RKO (cell line): ENCODE data around the gene DNAH7.

Source experiments
- DNase-seq: peaks from one replicate; pipeline ENCODE4 v3.0.0-alpha.2; 2016; ENCODE audit warnings: low spot score

DNAH7 gene

DNA sequence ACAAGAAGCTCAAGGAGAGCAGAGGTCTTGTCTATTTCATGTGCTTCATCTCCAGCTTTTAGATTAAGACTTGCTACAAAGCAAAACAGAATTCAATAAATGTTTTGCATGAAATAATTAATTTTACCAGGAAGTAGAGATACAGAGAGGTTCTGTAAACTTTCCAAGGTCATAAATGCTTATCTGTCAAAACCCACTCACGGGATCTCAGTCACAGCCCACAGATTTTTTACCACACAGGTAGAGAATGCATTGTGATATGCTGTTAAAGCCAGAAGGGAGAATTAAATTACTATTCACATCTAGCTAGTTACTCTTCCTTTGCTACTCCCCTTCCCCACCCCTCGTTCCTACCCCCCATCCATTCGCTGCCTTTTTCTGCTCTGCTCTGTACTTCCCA, 205.5 kb downstream of the DNAH7 start:
- no peak for DNase-seq

DNA sequence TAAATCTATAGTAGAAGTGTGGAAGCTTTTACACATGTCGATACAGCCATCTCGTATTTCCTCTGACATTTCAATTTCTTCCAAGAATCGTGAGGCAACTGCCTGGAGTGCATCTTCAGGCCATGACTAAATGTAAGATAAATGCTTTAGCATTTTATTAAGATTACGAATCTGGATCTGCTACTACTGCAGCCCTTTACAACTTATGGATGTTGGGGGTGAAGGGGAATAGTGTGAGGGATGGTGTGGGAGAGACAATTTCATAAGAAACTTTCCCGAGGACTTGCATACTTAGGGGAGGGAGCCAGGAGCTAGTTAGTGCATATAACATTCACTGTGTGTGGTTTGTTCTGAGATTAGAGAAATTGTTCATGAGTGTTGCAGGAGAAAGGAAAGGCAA, 206.8 kb downstream of the DNAH7 start:
- no peak for DNase-seq

DNA sequence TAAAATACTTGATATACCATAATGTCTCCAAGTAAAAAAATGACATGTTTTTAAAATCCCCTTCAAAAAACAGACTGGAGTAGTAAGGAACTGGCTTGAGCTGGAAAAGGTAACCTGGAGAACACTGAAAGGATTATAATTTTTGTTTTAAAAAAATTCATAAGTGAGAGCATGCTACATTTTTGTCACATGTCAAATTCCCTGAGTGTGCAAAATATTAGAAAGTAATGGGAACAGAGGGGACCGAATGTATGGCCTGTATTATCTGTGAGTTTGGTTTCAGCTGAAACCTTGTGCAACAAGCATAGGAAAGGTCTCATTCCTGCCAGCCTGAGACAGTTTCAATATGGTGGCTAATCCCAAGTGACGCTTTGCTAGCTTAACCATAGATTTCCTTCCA, 209.1 kb downstream of the DNAH7 start:
- no peak for DNase-seq

GRCh38 chr2:195857132-195857531, 211.5 kb downstream of the DNAH7 start:
- no peak for DNase-seq

- no peak for DNase-seq
Observed at GRCh38 chr2:195850764-195851163, 217.9 kb downstream of the DNAH7 start.

GRCh38 chr2:195848119-195848899, 220.3 kb downstream of the DNAH7 start:
- DNase-seq, result peak; percentile 26

DNA sequence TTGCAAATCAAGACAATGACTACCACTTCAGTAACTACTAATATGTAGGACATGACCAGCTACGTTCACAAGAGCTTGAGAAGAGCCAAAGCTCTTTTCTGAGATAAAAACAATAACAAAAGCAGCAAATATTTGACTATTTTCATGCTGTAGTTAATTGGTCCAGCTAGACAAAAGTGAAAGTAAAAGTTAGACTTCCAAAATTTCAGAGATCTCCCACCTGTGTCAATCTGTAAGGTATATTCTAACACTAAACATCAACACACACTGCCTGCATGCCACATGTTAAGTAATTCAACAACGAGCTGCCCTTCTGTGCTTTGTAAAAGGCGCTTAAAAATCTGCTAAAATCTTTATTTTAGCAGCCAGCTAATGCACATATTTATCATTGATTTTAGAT, 225.7 kb downstream of the DNAH7 start:
- DNase-seq, result no peak

- no peak for DNase-seq
Observed at GRCh38 chr2:195838002-195838401, 230.6 kb downstream of the DNAH7 start.

GRCh38 chr2:195836002-195836401, 232.6 kb downstream of the DNAH7 start:
- no peak for DNase-seq

DNA sequence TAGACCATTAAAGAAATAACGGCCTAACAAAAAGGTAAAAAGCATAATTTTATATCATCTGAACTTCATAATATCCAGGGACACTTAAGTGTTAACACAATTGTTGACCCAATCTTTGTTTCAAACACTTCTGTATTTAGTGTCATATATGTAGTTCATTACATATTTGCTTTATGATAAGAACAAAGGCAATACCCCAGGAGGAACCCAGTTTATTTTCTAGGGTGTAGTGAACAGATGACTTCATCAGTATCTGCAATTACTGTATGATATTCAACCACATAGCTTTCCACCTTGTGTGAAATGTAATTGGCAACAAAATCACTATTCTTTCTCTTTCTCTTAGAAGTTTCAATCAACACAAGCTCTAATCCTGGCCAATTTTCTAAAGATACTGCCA, 233.8 kb downstream of the DNAH7 start:
- DNase-seq, result no peak

DNA sequence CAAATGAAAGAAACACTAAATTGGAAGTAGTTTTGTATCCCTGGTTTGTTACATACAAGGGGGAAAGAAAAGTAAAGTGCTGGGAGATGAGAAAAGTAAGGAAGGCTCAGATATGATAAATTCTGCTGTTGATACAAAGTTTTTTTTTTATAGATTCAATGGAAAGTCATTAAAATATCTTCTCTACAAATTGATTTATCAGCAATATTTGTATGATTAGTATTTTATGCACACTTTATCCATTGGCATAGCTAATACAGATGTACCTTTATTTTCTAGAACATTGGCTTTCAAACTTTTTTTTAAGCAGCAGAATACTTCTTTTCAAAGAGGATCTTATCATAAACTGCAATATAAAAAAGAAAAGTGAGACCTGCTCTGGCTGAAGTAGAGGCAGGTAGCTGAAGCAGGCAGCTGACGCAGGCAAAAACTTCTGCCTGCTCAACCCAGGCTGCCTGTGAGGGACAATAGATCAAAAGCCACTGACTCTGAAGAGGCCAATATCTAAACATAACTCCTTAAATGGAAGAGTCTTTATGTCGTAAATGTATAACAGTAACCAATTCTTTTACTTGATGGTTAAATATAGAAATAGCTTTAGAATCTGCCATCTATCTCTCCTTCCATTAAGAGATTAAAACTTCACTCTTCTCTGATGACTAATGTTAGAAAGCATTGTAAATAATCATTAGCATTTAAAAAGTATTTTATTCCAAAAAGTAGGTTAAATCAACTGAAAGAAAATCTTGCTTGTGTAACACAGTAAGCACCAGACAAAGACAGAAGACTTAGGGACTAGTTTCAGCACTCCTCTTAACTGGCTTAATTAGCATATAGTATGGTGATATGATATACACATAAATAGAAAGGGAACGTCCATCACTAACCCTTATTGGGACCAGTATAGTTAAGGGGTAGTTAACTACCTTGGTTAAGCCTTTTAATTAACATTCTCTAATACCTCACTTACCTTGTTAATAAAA, 237.4 kb downstream of the DNAH7 start:
- DNase-seq, result no peak

GRCh38 chr2:195824478-195824877, 244.2 kb downstream of the DNAH7 start:
- no peak for DNase-seq

DNA sequence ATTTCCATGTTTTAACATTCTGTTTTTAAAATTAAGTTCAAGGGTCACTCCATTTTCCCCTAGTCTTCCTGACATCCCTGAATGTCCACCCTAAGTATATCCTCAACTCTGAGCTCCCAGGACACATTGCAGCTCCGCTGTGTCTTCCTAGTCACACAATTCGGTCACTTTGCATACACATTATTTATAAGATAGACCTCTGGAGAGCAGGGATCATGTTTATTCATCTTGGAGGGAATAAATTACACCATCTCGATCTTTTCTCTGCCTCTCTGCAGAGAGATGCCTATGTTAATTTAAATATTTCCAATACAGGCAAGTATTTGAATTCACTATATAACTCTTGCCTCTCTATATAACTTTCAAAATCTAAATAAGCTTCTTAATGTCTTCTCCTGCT, 245.4 kb downstream of the DNAH7 start:
- DNase-seq, result no peak

- DNase-seq, result no peak
Observed at GRCh38 chr2:195821566-195821932, 247.1 kb downstream of the DNAH7 start.

- DNase-seq, result no peak
Observed at GRCh38 chr2:195820867-195821565, 247.6 kb downstream of the DNAH7 start.

DNA sequence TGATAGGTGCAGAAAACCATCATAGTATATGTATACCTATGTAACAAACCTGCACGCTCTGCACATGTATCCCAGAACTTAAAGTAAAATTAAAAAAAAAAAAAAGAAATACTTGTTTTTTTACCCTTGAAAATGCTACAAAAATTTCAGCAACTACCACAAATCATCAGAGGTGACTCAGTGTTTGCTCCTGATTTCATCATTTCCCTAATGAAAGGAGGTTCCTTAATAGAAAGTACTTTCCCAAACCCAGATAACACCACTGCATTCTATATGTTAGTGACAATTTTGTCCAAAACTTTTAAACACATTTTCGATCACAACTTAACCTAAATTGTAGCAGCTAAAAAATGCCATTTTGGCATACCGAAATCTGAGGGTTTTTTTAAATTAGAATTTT, 248.3 kb downstream of the DNAH7 start:
- DNase-seq, result peak; percentile 24

DNA sequence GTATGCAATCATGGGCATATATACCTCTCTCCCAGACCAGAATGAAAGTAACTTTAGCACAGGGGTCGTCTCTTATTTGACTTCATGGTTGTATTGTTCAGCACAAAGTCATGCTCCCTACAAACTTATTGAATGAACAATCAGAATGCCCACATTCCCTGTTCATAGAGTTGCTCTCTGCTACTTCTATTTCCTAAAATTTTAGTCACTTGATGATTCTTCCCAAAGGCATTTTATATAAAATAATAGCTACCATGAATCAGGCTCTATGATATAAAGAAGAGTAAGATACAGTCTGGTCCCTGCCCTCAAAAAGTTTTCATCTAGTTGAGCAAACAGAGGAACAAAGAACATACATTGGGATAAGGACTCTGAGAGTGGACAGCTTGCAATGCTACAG, 249.4 kb downstream of the DNAH7 start:
- DNase-seq, result no peak

- no peak for DNase-seq
Observed at GRCh38 chr2:195818526-195818925, 250.1 kb downstream of the DNAH7 start.

DNA sequence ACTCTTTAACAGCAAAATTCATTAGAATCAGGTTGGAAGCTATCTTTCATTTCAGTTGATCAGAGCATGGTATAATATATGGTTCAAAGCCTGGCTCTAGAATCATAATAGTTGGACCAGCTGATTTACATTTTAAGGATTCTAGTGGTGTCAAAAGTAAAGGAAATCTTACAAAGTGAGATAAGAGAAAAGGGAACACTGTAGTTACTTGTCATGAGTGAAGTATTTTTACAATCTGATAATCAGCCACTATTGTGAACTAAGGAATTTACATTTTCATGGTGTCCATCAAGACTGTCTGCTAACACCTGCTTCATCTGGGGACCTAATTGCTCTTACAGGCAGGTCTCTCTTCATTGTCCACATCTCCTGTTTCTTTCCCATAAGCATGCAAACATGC, 250.5 kb downstream of the DNAH7 start:
- no peak for DNase-seq

DNA sequence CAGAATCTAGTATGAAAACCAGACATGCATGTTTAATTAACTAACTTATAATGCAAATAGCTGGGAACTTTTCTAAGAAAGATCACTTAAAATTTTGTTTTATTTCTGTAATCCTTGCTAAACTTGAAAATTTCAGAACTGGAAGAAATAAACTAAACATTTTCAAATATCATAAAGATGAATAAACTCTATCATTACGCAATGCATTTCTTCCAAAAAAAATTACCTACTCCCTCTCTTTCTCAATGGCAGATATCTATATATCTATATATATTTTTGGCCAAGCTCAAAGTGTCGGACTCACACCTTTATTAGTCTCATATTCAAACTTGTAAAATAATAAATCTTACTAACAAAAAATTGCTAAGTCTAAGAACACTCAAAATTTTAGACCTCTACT, 253.6 kb downstream of the DNAH7 start:
- DNase-seq, result no peak

DNA sequence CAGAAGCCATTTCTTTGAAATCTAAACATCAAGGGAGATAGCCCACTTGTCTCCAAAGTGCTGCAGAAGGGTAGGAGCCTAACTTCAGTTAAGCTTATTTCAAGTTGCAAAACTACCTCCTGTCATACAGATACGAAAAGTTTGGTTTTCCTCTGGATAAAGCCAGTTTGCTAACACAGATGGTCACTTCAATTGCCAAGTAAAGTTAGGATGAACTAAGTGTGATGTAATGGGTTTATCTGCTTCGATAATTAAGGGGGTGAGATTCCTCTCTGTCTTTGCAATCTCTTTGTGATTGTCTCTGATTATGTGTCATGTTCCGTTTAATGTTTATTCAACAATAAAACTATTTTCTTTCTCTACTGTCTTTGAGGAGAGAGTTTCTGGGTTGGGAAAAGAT, 255.2 kb downstream of the DNAH7 start:
- DNase-seq, result no peak

GRCh38 chr2:195810340-195811098, 258.1 kb downstream of the DNAH7 start:
- DNase-seq, result no peak
